Measurements from ENCODE around the gene SLC44A4. TPM values are rescaled to one million over a fixed set of nuclear protein-coding genes. Genes with fewer than 3 reads are reported as not detected.
"Not testable (repeated sequence)": the region's sequence is repeated elsewhere in the genome, so short reads cannot be mapped to it uniquely, and the experiment has no call there.

SLC44A4 gene
- total and polyA plus RNA-seq, 3 donors from 2014 or later: 0.87 to 6.3 (median 1.2) TPM

DNA sequence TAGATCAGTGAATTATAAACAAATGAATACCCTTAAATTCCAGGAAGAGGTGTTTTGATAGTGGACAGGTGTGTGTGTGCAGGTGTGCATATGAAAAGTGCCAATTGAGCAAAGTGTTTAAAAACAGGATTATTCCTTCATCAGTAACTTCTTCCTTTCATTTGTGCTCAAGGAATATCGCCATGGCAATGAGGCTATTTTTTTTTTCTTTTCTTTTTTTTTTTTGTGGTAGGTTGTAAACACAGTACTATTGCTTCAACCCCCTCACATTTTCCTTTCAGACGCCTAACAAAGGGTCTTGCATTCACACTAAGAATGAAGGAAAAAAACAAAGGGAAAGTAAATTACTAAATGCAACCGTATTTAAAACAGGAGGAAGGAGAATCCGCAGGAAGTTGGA is 53.2 kb downstream of the SLC44A4 start:
- Histone ChIP-seq H3K27me3 (no peaks in the 10 kb centered on the region), H3K4me1 (peaks cover 25% of the 10 kb centered on the region), H3K4me3 (no peak overlapping the region), H3K27ac (peak overlapping the region; percentile 96 to 99), H3K9me3 (no peaks in the 10 kb centered on the region), H3K36me3 (ENCODE audit: low read depth, missing control alignments) (no peaks in the 10 kb centered on the region)
- intact Hi-C loops (cut with DNase I; ENCODE audit: low total_unique reads): no loop called here
- DNase-seq: no peak
- WGBS, 2 donors: 44 to 66% methylated on average over 4 of the region's 4 CpGs
- TF ChIP-seq, protein P1, sequence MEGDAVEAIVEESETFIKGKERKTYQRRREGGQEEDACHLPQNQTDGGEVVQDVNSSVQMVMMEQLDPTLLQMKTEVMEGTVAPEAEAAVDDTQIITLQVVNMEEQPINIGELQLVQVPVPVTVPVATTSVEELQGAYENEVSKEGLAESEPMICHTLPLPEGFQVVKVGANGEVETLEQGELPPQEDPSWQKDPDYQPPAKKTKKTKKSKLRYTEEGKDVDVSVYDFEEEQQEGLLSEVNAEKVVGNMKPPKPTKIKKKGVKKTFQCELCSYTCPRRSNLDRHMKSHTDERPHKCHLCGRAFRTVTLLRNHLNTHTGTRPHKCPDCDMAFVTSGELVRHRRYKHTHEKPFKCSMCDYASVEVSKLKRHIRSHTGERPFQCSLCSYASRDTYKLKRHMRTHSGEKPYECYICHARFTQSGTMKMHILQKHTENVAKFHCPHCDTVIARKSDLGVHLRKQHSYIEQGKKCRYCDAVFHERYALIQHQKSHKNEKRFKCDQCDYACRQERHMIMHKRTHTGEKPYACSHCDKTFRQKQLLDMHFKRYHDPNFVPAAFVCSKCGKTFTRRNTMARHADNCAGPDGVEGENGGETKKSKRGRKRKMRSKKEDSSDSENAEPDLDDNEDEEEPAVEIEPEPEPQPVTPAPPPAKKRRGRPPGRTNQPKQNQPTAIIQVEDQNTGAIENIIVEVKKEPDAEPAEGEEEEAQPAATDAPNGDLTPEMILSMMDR (IDR thresholded peaks at IDR 0.05): no peak
- TF ChIP-seq POLR2A (IDR thresholded peaks at IDR 0.05): no peak

DNA sequence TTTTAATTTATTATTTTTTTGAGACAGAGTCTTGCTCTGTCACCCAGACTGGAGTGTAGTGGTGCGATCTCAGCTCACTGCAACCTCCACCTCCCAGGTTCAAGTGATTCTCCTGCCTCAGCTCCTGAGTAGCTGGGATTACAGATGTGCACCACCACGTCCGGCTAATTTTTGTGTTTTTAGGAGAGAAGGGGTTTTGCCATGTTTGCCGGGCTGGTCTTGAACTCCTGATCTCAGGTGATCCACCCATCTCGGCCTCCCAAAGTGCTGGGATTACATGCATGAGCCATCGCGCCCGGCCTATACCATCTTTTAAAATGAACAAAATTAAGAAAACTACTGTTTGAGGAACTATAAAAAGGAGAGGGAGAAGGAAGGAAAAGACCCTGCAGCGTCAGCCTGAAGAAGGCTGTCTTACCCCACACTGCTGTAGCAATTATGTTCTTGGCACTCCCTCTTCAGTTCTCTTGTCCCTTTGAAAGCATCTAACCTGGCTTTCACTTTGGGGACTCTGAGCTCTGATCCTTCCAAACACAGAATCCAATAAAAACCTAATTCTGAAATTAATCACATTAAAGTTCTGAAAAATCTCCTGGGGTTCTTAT is 55.1 kb downstream of the SLC44A4 start:
- intact Hi-C loops (cut with DNase I; ENCODE audit: low total_unique reads); H3K4me3 ChIP-seq; DNase-seq; H3K36me3 ChIP-seq (ENCODE audit: low read depth, missing control alignments); H3K27me3 ChIP-seq; H3K9me3 ChIP-seq: not testable (repeated sequence)
- WGBS, 2 donors: 87 to 88% methylated on average over 9 of the region's 9 CpGs
- peaks cover 28% of the 10 kb centered on the region for H3K4me1 ChIP-seq
- peak overlapping the region; percentile 99 to 100 for H3K27ac ChIP-seq

DNA sequence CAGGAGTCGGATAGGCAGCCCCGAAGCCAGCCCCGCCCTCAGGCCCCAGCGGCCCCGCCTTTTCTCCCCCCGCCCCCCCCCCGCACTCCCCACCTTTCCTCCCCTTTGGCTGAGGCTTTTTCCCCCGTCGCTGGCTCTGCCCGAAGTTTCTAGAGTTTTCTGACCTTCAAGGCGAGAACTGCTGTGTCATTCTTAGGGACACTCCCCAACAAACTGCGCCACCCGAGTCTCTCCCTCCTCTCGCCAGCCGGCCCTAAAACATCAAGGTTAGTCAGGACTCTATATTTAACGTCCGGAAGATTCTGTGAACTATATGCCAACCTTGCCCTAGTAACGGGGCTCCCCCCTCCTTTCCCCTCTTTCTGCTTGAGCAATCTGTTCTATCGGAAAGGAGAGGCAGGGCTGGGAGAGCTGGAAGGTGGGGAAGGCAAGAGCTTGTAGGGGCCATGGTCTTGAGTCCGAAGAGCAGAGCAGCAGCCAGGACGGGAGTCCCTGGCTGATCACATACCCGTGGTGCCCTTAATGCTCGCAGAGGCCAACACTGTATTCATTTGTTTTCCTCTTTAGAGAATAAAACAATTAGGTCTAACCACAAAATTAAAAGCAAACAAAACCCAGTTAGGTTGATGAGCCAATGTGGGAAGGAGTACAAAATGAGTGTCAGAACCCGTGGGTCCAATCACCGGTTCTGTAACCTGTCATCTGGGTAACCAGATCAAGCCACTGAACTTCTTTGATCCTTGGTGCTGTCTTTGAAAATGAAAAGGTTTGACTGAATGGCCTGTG is 56.6 kb downstream of the SLC44A4 start:
- Histone ChIP-seq H3K27ac (peak overlapping the region; percentile 99 to 100), H3K36me3 (ENCODE audit: low read depth, missing control alignments) (no peaks in the 10 kb centered on the region), H3K4me1 (peaks cover 28% of the 10 kb centered on the region), H3K4me3 (peak overlapping the region; percentile 53 to 75), H3K9me3 (no peaks in the 10 kb centered on the region), H3K27me3 (no peaks in the 10 kb centered on the region)
- WGBS, 2 donors: 0% methylated on average over 25 of the region's 25 CpGs
- intact Hi-C loops (cut with DNase I; ENCODE audit: low total_unique reads): no loop called here
- peak; percentile 85 for TF ChIP-seq POLR2A (IDR thresholded peaks at IDR 0.05)
- TF ChIP-seq, protein P1 (IDR thresholded peaks at IDR 0.05): no peak
- DNase-seq: peak; percentile 89

DNA sequence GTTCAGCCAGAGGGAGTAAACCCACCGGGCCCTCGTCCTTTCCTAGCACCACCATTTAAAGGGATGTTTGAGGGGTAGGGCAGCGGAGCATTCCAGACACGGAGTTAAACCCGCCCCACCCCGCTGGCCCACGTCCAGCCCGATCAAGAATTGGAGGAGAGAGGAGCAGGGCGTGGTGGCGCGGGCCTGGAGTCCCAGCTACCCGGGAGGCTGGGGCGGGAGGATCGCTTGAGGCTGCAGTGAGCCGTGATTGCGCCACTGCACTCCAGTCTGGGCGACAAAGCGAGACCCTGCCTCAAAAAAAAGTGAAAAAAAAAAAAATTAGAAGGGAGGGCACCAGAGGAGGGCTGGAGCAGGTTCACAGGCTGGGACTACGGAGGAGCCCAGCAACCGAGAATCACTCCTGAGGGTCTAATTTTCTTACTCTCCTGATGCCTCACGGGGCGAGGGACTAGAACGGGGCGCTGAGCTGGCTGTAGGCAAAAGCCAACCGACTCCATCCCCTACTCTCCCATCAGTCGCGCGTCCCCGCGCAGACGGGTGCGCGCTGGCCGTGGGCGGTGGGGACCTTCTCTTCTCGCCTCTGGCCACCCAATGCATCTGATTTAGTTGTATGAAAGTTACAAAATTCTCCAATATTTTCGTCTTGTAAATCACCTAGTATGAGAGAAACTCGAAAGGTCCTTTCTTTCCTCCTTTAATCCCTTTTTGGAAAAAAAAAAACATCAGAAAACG is 57.3 kb downstream of the SLC44A4 start:
- no peaks in the 10 kb centered on the region for H3K27me3 ChIP-seq
- 2 to 3% methylated on average over 39 of the region's 39 CpGs for WGBS, 2 donors
- peak overlapping the region; percentile 53 to 75 for H3K4me3 ChIP-seq
- H3K36me3 ChIP-seq (ENCODE audit: low read depth, missing control alignments): no peaks in the 10 kb centered on the region
- peaks cover 26% of the 10 kb centered on the region for H3K4me1 ChIP-seq
- intact Hi-C loops (cut with DNase I; ENCODE audit: low total_unique reads): no loop called here
- peak; percentile 77 for DNase-seq
- peak overlapping the region; percentile 99 to 100 for H3K27ac ChIP-seq
- TF ChIP-seq, protein P1 (IDR thresholded peaks at IDR 0.05): no peak
- no peak for TF ChIP-seq POLR2A (IDR thresholded peaks at IDR 0.05)
- no peaks in the 10 kb centered on the region for H3K9me3 ChIP-seq

DNA sequence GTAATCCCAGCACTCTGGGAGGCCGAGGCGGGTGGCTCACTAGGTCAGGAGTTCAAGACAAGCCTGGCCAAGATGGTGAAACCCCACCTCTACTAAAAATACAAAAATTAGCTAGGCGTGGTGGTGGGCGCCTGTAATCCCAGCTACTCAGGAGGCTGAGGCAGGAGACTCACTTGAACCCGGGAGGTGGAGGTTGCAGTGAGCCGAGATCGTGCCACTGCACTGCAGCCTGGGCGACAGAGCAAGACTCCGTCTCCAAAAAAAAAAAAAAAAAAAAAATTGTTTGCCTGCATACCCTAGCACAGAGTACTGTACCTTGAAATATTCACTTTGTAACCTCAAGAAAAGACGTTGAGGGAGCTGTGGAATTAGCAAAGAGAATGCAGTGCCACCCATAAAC is 58.4 kb downstream of the SLC44A4 start:
- WGBS, 2 donors: 80 to 88% methylated on average over 10 of the region's 10 CpGs
- intact Hi-C loops (cut with DNase I; ENCODE audit: low total_unique reads): not testable (repeated sequence)
- peaks cover 19% of the 10 kb centered on the region for H3K4me1 ChIP-seq

More for the DNA sequence above, 58.4 kb downstream of the SLC44A4 start:
- H3K27me3 ChIP-seq; H3K9me3 ChIP-seq; H3K4me3 ChIP-seq; H3K36me3 ChIP-seq (ENCODE audit: low read depth, missing control alignments); DNase-seq: not testable (repeated sequence)
- peak overlapping the region in 1 of 2 donors; percentile 99 for H3K27ac ChIP-seq
